K562 (cell line): ENCODE results near the gene SETMAR. TPM values are rescaled to one million over a fixed set of nuclear protein-coding genes. Genes with fewer than 3 reads are reported as not detected.

Experiments used
- CHAMP1 ChIP-seq: fragments of 450-650 bp; IDR thresholded peaks from 2 replicates; pipeline ENCODE4 v1.6.1; 2016; ENCODE audit warnings: mild to moderate bottlenecking
- ELF1 ChIP-seq: fragments of 200-800 bp; sonication (Bioruptor generic); IDR thresholded peaks from 2 replicates; pipeline ENCODE4 v1.6.1; 2016; ENCODE audit warnings: missing genetic modification characterization, missing compliant biosample characterization
- FOSL1 ChIP-seq: fragments of 200-800 bp; sonication (Bioruptor generic); conservative IDR thresholded peaks from 2 replicates; pipeline ENCODE4 v1.6.1; 2016; ENCODE audit warnings: missing genetic modification characterization, missing compliant biosample characterization
- GMEB1 ChIP-seq: fragments of 250-450 bp; sonication (Bioruptor Pico); IDR thresholded peaks from 2 replicates; pipeline ENCODE4 v1.4.0; 2020; ENCODE audit warnings: mild to moderate bottlenecking
- GTF2F1 ChIP-seq: IDR thresholded peaks from 2 replicates; pipeline ENCODE4 v1.6.1; 2011; ENCODE audit warnings: low read depth, low read length, improper control_type of control experiment
- NFXL1 ChIP-seq: fragments of 450-650 bp; formaldehyde crosslinking; IDR thresholded peaks from 2 replicates; pipeline ENCODE4 v1.4.0; 2021; ENCODE audit warnings: mild to moderate bottlenecking
- NR2C2 ChIP-seq, 2 experiments: fragments of 200-800 bp in 1 of 2; sonication (Bioruptor generic) in 1 of 2; sonication (generic) in 1 of 2; formaldehyde crosslinking in 1 of 2; IDR thresholded peaks; 2 replicates each; pipeline versions ENCODE4 v1.6.1 to v1.8.0; 2016 to 2022; ENCODE audit warnings: mild to moderate bottlenecking in 1 of 2, missing compliant biosample characterization in 1 of 2, missing genetic modification characterization in 1 of 2, missing genetic modification reagents in 1 of 2
- POLR2AphosphoS2 ChIP-seq: IDR thresholded peaks from 2 replicates; pipeline ENCODE4 v1.6.1; 2012; ENCODE audit warnings: low read length, improper control_type of control experiment
- SMAD1 ChIP-seq: fragments of 150-350 bp; IDR thresholded peaks from 2 replicates; pipeline ENCODE4 v1.6.1; 2014; ENCODE audit warnings: low read length, low read depth; ENCODE audit not compliant: partially characterized antibody
- polyA plus RNA-seq, 8 experiments: library from polyadenylated mRNA; depleted of rRNA in 4 of 8; stranded (reverse) in 5 of 8; unstranded in 3 of 8; fragments of >200 nt; fragmentation: Nextera tagmentation in 2 of 8; fragmentation: Illumina TruSeq in 1 of 8; extraction: Ambion mirVana in 2 of 8; extraction: Trizol in 1 of 8; gene quantifications; 2 replicates each; pipeline versions ENCODE4 v1.2.1 to v1.2.3, GENCODE V29; 2011 to 2014; ENCODE audit warnings: inconsistent platforms in 1 of 8, missing spikeins in 1 of 8
- total RNA-seq, 7 experiments: library from RNA; depleted of rRNA in 6 of 7; stranded (reverse); fragments of >200 nt in 6 of 7; fragmentation: Illumina TruSeq in 2 of 7; extraction: Trizol in 2 of 7; gene quantifications; 2 replicates each; pipeline versions ENCODE4 v1.2.1 to v1.2.3, GENCODE V29; 2011 to 2021; ENCODE audit warnings: low replicate concordance in 1 of 7
- TF ChIP-seq, protein P1 (sequence below): fragments of 250-450 bp; sonication (Bioruptor Pico); IDR thresholded peaks from 2 replicates; pipeline ENCODE4 v1.9.0; 2021; ENCODE audit warnings: mild to moderate bottlenecking, inconsistent platforms
- TF ChIP-seq, protein P2 (sequence below): fragments of 250-450 bp; sonication (Bioruptor Pico); IDR thresholded peaks from 2 replicates; pipeline ENCODE4 v1.5.1; 2021; ENCODE audit warnings: mild to moderate bottlenecking
- TF ChIP-seq, protein P3 (sequence below): fragments of 450-650 bp; formaldehyde crosslinking; IDR thresholded peaks from 2 replicates; pipeline ENCODE4 v1.4.0; 2020; ENCODE audit warnings: mild to moderate bottlenecking, moderate library complexity
- TF ChIP-seq, protein P4 (sequence below): fragments of 250-450 bp; sonication (Bioruptor Pico); IDR thresholded peaks from 2 replicates; pipeline ENCODE4 v1.8.0; 2022; ENCODE audit warnings: moderate library complexity, mild to moderate bottlenecking, inconsistent platforms
- TF ChIP-seq, protein P5 (sequence below): fragments of 250-450 bp; sonication (Bioruptor Pico); IDR thresholded peaks from 2 replicates; pipeline ENCODE4 v1.6.1; 2021; ENCODE audit warnings: mild to moderate bottlenecking

Gene SETMAR
- total and polyA plus RNA-seq, 9 of the 15 experiments (the other 6 are each of a cell fraction or from before 2014, with no cell fraction given) = 5.5 to 25.1 (median 18.2) TPM

- TF ChIP-seq, protein P1, sequence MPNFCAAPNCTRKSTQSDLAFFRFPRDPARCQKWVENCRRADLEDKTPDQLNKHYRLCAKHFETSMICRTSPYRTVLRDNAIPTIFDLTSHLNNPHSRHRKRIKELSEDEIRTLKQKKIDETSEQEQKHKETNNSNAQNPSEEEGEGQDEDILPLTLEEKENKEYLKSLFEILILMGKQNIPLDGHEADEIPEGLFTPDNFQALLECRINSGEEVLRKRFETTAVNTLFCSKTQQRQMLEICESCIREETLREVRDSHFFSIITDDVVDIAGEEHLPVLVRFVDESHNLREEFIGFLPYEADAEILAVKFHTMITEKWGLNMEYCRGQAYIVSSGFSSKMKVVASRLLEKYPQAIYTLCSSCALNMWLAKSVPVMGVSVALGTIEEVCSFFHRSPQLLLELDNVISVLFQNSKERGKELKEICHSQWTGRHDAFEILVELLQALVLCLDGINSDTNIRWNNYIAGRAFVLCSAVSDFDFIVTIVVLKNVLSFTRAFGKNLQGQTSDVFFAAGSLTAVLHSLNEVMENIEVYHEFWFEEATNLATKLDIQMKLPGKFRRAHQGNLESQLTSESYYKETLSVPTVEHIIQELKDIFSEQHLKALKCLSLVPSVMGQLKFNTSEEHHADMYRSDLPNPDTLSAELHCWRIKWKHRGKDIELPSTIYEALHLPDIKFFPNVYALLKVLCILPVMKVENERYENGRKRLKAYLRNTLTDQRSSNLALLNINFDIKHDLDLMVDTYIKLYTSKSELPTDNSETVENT = no peak
- TF ChIP-seq, protein P2, sequence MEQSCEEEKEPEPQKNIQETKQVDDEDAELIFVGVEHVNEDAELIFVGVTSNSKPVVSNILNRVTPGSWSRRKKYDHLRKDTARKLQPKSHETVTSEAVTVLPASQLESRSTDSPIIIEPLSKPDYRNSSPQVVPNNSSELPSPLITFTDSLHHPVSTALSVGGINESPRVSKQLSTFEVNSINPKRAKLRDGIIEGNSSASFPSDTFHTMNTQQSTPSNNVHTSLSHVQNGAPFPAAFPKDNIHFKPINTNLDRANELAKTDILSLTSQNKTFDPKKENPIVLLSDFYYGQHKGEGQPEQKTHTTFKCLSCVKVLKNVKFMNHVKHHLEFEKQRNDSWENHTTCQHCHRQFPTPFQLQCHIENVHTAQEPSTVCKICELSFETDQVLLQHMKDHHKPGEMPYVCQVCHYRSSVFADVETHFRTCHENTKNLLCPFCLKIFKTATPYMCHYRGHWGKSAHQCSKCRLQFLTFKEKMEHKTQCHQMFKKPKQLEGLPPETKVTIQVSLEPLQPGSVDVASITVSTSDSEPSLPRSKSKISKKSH (CRISPR knock-in tag) = no peak
- TF ChIP-seq, protein P3, sequence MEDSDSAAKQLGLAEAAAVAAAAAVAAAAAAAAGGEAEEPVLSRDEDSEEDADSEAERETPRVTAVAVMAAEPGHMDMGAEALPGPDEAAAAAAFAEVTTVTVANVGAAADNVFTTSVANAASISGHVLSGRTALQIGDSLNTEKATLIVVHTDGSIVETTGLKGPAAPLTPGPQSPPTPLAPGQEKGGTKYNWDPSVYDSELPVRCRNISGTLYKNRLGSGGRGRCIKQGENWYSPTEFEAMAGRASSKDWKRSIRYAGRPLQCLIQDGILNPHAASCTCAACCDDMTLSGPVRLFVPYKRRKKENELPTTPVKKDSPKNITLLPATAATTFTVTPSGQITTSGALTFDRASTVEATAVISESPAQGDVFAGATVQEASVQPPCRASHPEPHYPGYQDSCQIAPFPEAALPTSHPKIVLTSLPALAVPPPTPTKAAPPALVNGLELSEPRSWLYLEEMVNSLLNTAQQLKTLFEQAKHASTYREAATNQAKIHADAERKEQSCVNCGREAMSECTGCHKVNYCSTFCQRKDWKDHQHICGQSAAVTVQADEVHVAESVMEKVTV = no peak
- TF ChIP-seq SMAD1 (no peak), GMEB1 (no peak), CHAMP1 (no peak), ELF1 (no peak), GTF2F1 (no peak), POLR2AphosphoS2 (no peak), FOSL1 (tag) (no peak), NR2C2 (CRISPR knock-in tag; IDR thresholded peaks at IDR 0.05) (no peak), NR2C2 (tag; IDR thresholded peaks at IDR 0.05) (no peak), NFXL1 (CRISPR knock-in tag) (no peak)
- TF ChIP-seq, protein P4, sequence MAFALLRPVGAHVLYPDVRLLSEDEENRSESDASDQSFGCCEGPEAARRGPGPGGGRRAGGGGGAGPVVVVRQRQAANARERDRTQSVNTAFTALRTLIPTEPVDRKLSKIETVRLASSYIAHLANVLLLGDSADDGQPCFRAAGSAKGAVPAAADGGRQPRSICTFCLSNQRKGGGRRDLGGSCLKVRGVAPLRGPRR (CRISPR knock-in tag) = no peak
- TF ChIP-seq, protein P5, sequence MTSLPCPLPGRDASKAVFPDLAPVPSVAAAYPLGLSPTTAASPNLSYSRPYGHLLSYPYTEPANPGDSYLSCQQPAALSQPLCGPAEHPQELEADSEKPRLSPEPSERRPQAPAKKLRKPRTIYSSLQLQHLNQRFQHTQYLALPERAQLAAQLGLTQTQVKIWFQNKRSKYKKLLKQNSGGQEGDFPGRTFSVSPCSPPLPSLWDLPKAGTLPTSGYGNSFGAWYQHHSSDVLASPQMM = no peak
These were observed 18.6 kb downstream of the SETMAR start (continued) for GRCh38 chr3:4321732-4322131.
